NCI-H460 (cell line): ENCODE measurements around the gene SOX11. TPM values are rescaled to one million over a fixed set of nuclear protein-coding genes. Genes with fewer than 3 reads are reported as not detected.
"Not testable (repeated sequence)": the region's sequence is repeated elsewhere in the genome, so short reads cannot be mapped to it uniquely, and the experiment has no call there.

ENCODE experiments used
- DNase-seq: peaks from one replicate; pipeline ENCODE4 v3.0.0-alpha.2; 2016; ENCODE audit warnings: low read depth; ENCODE audit errors: extremely low read depth
- polyA plus RNA-seq: library from polyadenylated mRNA; depleted of rRNA; stranded (reverse); fragments of >200 nt; gene quantifications from 2 replicates; pipeline ENCODE4 v1.2.3, GENCODE V29; 2014; cell fraction: nucleus; rRNA removed
- total RNA-seq: library from RNA; depleted of rRNA; stranded (reverse); fragments of >200 nt; shearing (Covaris generic); gene quantifications from 2 replicates; pipeline ENCODE4 v1.2.3, GENCODE V29; 2014; rRNA removed

SOX11 gene
- total RNA-seq: 0.03 and 0.05 TPM in 2 replicates
- not detected in 2 replicates for polyA plus RNA-seq

DNA sequence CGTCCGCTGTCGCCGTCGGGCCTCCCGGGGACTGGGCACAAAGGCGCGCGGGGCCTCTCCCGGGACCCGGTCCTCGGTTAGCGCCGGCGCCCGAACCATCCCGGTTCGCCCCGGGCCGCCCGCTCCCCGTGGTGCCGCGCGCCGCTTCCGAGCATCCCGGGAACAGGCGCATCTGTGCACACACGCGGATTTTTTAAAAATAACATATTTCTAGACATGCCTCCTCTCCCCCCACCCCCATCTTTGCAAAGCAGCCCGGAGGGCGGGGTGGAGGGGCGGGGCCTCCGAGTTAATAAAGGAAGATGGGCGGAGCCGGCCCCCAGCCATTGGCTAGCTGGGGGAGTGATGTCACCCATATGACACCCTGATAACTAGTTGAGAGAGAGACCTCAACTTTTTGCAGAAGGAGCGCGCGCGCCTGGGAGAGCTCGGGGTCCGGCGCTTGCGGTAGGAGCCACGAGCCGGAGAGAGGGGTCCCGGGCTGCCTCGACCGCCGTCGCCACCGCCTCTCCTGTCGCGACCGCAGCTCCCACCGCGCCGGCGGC lies at the start of gene SOX11:
TSS of gene SOX11 (plus strand) at position 400 of the 545 bp plus-strand sequence. CDS start 338 bp downstream, outside the sequence.
- DNase-seq: no peak

DNA sequence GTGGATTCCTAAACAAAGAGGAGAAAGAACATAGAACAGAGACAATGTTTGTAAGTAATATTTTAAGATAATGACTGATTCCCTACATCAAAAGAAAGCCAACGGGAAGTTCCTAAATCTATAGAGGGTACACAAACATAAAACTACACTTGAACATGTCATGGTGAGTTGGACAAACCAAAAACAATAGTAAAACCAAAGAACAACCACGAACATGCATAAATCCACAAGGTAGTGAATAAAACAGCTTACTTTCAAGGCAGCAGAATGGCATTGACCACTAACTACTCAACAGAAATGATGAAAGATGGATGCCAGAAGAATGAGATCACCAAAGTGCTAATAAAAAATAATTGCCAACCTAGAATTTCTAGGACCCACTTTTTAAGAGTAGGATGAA lies 39.5 kb upstream of the SOX11 start:
- DNase-seq: not testable (repeated sequence)

DNA sequence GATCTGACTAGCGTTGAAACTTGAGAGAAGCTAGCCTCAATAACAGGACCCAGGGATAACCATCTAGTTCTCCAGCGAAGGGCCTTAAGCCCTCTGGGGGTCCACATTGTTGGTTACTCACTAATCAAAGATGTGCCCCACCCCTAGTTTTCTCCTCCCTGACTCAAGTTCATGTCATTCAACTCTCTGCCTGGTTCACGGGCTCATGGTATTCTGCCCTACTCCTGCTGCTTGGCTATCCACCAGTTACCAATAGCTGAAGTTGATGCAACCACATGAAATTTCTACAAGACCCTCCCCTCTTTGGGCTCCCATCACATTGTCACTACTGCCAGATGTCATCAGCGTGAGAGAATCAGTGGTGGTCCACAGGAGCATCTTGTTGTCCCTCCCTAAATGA lies 38.4 kb upstream of the SOX11 start:
- DNase-seq: not testable (repeated sequence)

DNA sequence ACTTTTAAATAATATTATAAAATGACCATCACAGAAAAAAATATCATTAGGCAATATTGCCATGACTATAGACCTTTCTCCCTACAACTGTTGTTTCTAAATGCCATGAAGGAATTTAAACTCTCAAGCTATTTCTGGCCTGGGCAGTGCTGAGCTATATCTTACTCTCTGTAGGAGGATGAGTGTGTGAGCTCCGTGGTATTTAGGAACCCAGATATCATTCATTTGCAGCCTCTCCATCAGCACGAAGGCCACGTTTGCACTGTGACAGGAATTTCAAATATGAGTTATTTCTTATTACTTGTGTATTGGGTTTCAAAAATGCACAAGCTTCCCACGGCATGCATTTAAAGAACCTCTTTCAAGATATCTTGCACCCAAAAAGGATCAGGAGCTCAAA lies 35.0 kb upstream of the SOX11 start:
- DNase-seq: no peak

DNA sequence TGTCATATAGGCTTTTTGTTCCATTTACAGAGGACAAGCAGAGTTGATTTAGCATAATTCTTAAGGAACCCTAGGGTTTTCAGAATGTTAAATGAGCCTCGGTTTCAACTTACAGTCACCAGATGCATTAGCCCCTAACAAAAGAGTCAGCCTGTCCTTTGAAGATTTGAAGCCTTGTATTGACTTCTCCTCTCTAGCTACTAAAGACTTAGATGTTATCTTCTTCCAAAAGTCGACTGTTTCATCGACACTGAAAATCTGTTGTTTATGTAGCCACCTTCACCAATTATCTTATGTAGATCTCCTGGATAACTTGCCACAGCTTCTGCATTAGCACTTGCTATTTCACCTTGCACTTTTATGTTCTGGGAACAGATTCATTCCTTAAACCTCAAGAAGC lies 31.6 kb upstream of the SOX11 start:
- DNase-seq: no peak

DNA sequence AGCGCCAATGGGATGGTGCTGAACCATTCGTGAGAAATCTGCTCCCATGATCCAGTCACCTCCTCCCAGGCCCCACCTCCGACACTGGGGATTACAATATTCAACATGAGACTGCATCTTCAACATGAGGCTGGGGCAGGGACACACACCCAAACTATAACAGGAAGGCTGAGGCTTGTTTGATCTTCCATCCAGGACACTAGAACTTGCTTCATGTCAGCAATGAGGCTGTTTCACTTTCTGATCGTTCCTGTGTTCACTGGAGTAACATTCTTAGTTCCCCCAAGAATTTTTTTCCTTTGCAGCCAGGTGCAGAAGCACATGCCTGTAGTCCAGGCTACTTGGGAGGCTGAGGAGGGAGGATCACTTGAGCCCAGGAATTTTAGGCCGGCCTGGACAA lies 30.8 kb upstream of the SOX11 start:
- no peak for DNase-seq

DNA sequence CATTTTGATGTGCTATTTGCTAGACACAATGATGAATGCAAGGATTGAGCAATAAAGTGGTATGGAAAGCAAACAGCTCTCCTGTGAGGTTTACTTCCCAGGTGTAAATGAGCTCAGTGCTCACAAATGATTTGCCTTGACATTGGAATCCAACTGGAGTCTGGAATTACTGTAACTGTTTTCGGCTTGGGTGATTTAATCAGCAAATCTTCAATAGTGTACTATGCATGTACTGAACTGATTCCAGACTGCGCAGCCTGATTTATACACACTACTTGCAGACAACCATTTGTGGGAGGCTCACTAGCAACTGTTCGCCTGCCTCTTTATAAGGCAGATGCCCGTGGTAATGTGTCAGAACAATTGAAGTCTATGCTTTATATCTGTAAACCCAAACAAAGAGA lies 27.9 kb upstream of the SOX11 start:
- no peak for DNase-seq

DNA sequence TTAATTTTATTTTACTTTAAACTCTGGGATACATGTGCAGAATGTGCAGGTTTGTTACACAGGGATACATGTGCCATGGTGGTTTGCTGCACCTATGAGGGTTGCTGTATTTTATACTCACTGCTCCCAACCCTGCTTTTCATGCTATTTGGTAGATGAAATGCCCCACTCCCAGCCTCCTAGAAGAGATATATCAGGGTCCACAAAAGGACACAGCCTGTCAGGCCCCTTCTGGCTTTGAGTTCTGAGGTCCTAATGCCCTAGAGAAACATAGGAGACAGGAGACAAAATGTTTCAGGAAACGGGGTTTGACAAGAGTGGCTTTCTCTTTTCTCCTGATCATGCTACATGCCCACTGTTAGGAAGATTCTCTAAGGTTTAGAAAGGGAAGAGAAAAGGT lies 27.1 kb upstream of the SOX11 start:
- DNase-seq: no peak

DNA sequence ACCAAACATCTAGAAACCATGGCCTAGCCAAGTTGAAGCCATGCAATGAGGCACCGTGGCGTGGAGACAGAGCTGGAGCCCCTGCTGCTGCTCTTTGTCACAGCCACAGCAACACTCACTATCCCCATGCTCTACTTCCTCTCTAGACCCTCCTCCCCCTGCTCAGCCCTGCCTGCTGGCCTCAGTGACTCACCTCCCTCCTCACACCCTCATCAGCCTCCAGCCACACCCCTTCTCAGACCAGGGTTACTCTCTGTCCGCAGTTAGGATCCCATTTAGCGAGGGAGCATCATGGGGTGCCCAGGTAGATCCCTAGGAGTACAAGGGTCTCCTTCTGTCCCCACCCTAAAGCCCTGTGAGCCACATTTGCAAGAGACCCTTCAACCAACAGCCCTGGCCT lies 25.4 kb upstream of the SOX11 start:
- no peak for DNase-seq

DNA sequence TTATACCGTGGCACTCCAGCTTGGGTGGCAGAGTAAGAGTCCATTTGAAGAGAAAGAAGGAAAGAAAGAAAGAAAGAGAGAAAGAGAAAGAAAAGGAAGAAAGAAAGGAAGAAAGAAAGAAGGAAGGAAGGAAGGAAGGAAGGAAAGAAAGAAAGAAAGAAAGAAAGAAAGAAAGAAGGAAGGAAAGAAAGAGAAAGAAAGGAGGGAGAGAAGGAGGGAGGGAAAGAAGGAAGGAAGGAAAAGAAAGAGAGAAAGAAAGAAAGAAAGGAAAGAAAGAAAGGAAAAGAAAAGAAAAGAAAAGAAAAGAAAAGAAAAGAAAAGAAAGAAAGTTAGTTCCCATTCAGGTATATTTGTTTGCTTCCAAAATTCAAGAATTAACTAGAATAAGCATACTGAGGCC lies 24.5 kb upstream of the SOX11 start:
- not testable (repeated sequence) for DNase-seq

DNA sequence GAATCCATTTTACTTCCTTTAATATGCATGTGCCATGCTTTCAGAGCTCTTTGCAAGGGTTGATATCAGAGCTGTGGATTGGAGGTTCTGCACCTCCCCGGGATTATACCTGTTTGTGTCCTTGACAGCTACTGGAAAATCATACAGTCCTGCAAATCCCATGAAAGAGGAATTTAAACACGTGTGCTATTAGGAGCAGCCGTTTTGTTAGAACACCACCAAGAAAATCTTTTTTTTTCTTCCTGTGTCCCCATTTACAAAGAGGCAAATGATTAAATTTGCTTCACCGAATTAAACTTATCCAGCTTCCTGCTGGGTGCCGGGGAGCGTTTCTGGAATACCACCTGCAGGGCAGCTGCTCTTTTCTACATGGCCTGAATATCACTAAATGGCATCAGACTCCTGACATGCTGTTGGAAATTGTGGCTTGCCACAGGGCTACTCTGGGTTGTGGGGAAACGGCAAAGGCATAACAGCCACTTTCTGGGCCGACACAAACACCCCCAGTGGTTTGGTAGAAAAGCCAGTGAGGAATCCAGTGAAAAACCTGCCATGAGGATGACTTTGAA lies 23.4 kb upstream of the SOX11 start:
- no peak for DNase-seq

DNA sequence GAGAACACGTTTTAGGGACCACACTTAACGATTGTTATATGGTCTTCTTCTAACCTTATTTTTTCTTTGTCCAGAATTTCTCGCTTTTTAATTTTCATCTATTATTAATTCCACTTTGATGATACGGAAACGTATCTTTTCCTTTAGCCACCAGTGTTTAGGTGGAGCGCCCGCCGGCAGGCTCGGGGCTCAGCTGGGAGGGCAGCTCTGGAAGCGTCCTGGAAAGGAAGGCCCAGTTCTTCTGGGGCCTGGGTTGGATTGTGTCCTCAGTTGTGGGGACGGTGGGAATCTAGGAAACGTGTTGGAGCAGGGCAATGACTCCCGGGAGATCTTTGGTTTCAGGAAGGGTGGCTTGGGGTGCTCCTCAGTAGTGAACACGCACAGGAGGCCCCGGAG lies 19.4 kb upstream of the SOX11 start:
- DNase-seq: no peak

DNA sequence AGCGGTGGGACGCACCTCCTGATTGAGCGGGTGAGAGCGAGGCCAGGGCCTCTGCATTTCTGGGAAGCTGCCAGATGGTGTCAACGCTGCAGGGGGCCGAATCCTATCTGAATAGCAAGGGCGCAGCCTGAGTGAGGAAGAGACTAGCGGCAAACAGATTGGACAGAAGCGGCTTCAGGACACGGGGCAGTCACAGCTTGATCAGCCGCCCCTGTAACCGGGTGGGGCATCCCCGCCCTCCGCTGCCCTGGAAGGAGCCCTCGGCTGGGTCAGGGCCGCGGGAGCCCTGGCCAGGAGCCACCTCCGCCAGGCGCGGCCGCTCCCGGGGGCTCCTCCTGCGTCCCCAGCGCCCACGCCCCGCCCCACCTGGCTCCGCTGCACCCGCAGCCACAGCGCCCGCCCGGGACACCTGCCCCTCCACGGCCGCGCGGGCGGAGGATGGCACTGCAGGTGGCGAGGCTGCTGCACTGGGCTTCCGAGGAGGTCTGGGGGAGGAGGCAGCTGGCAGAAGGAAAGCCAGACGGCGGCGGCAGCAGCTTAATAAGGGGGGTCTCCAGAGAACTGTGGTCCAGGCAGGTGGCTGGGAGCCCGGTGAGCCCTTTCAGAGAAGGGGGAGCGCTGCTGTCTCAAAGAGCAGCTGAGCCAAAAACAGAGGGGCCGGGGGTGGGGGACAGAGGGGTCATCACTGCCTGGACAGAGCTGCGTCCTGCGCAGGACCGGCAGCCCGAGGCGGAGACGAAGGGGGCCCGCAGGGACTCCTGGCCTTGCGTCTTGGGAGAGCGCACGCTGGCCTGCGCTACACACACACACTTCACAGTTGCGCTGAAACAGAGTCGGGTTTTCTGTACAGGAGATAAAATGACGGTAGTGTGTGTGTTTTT lies 18.8 kb upstream of the SOX11 start:
- DNase-seq: no peak

DNA sequence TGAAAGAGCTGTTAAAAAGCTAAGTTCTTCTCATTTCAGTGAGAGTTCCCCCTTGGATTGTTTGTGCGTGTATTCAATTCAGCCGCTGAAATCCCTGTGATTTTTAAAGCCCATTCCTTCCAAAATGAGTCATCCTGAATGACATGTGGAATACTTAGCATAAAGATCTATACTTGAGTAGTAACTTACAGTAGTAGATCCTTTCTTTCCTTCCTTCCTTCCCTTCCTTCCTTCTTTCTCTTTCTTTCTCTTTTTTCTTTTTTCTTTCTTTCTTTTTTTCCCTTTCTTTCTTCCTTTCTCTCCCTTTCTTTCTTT lies 18.2 kb upstream of the SOX11 start:
- DNase-seq: no peak

DNA sequence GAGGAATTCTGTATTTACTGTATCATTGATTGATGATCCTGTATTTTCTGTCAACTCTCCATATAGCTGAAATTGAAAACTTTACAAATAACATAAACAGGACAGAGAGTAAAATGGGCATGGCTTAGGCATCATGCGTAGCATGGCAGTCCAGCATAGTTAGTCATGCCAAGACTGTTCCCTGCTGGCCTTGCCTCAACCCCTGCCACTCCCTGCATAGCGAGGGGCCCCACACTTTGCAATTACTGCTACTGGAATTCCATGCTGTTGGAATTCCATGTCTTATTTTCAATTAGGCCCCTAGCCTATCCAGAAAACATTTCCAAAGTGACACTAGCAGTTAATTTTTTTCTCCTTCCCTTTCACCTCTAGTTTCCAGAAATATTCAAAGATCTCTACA lies 15.1 kb upstream of the SOX11 start:
- no peak for DNase-seq

DNA sequence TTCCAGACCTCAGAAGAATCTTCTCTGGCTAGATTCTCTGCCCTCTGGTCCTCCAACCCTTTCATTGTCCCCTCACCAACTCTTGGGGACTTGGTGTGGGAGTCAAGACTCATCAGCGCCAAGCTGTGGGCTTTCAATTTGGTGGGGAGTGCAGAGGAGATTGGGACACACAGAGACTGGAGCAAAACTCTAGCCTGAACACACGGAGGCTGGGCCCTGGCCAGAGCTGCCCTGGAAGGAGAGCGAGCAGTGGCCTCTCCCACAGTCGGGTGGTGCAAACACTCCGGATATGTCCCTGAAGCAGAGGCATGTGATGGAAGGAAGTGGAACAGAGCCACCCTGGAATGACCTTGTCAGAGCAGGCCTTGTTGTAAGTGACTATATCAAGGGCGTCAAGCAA lies 8.7 kb upstream of the SOX11 start:
- DNase-seq: no peak

DNA sequence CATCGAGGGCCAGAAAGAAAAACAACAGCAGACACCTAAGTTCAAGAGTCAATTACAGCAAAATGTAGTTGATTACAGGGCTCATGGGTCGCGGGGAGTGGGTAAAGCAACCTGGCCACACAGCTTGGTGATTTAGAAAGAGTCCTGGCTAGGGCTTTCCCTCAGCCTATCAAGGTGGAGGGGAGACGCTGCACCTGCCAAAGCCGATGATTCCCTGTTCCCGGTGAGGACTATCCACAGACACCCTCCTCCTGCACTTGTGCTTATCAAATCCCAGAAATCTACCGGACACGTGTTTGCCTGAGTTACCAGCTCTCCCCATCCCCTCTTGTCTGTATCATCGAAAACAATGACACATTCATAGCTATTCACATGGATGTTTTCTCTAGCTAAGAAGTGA lies 7.0 kb upstream of the SOX11 start:
- DNase-seq: no peak

DNA sequence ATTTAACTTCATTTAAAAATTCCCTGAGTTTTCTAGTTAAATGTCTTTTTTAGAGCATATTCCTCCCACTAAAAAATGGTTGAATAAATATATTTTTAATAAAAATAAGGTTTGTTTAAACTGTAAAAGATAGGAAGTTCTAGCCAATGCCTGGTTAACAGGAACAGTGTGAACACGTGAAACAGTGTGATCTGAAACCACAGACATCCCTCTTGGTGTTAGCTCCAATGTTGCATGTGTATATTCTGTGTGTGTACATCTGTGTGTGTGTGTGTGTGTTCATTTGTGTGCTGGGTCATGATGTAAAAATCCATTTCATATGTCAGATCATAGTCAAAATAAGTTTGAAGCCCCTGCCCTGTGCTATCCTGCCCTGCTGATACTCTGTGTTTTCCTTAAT lies 6.1 kb upstream of the SOX11 start:
- DNase-seq: no peak

DNA sequence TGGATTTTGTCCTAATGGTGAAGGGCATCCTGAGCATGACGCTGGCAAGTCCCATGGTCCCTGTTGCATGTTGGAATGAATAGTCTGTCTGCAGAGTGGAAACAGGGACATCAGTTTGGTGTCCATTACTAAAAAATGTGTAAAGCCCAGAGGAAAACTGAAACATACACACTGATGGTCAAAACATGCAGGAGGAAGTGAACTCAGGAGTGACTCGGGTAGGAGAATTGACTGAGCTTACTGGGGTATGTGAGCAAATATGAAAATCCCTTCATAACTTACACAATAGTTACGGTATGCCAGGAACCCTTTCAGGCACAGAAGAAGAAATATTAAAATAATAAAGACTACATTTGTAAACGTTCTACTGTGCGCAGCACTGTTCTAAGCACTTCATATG lies 5.6 kb upstream of the SOX11 start:
- no peak for DNase-seq

DNA sequence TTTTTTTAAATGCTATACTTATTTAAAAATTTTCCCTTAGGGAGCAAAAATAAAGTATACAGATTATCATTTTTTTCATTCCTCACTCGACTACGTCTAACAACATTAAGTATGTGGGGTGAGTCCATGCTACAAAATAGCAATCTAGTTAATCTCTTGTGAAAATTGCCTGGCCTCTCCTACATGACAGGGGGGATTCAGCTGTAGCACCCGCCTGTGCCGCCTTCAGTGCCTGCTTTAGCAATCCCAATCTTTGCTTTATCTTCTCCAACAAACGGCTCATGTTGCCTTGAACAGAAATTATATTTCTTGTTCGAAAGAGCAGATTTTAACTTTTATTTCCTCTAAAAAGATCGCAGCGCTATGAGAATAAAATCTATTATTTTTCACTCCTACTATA lies 2.4 kb upstream of the SOX11 start:
- DNase-seq: no peak

DNA sequence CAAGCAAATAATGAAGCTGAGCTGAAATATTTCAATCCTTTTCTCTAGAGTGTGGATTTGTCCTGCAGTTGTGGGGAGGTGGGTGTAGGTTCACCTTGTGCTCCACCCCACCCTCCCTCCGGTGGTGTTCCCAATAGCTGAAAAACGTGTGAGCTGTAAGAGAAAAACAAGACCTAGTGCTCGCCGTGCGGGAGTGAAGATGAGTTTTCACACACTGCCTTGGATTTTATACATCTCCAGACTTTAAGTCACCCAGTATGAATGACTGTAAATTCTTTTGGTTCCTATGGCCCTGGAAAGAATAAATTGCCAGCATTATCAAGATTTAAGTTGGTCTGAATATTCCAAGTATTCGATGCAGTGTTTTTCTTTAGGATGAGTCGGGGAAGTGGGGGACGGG lies 1.9 kb upstream of the SOX11 start:
- DNase-seq: no peak

DNA sequence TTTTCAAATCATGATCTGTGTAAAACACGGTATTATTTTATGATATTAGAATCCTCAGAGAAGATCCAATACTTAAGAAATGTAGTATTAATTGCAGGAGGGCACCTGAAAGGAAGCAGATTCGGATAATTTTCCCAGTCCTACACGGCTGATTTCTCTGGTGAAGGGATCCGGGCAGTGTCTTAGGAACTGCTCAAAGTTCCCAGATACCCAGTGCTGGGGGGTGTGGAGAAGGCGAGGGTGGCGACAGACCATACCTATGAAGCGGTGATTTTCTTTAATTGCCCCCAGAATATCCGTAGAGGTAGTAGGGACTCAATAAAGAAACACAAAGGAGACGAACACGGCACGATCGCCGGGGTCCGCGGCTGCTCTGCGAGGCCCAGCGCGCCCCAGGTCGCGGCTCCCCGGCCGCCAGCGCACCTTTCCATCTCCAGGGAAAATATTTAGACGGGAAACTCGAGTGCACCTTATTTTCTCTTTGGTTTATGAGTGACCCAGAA lies 1.4 kb upstream of the SOX11 start:
- DNase-seq: no peak
